ENCODE measurements around the gene TMPRSS3.

The TMPRSS3 gene

DNA sequence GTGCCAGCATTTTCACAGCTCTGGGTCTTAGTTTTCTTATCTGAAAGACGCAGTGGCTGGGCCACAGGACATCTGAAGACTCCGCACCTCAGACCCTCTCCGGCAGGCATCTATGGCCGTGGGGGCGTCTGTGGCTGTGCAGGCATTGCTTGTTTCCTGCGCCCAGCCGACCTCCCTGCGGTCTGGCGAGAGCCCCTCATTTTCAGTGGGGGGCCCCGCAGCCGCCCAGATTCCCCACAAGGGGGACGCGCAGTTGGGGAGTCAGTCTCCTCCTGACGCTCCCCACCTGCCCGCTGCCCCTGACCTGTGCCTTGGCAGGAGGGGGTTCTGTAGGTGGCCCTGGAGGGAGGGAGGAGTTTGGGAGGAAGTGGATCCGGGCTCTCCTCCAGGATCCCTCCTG is 26.0 kb downstream of the TMPRSS3 start:
- DNase-seq, result no peak

DNA sequence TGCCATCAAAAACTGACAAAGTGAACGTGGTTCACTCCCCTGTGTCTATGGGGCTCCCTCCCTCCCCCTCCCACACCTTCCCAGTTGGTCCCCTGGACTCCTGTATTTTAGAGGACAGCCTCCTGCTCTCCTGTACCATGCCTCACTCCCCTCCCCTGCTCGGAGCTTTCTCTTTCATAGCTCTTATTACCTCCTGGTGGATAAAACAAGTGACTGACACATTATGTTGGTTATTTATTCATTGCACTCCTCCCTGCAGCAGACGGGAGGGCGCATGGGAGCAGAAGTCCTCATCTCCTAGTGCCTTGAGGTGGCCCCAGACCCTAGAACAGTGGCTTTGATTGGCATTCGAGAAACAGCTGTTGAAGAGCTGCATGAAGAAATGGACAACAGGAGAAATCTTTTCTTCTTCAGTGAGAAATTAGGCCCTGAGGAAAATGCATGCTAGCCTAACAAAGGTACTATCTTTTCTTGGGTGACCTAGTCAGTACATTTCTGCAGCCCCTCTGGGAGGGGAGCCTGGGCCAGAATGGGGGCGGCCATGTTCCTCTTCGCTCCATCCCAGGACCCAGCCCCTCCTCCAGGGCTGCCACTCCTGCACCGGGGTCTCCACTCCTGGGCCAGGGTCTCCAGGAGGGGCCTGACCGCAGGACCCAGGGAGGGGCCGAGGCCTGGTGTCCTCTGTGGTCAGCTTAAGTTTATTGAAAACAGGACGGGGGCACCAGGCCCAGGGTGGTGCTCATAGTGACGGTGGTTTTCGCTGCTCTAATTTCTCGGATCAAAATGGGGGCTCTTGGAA is 28.3 kb downstream of the TMPRSS3 start:
- no peak for DNase-seq

DNA sequence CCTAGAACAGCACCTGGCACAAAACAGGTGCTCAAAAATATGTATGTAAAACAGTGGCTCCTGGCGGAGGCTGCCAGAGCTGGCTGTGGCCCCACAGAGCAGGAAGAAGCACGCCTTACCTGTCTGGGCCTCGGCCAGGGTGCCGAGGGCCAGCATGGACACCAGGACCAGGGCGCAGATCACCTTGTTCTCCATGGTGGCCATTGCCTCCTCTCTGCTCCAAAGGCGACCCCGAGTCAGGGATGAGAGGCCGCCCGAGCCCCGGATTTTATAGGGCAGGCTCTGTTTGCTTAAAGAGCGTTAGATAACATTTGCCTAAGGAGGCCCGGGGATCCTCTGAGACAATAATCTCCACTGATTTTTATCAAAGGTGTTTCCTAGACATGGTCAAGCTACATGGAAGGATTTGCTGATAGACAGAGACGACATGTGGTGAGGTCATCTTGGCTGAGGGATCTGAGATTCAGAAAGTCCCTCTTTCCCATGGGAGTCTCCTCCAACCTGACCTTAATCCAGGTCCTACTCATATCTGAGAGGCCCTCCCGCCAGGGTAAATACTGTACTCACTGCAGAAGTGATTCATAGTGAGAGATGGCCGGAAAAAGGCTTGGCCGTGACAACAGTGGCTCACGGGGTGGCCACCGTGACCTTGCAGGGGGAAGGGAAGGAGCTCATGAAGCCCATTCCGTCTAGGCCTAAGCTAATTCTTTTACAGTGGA is 29.4 kb downstream of the TMPRSS3 start, which contains the start of gene TFF1:
Gene TFF1 (minus strand): TSS at position 244 of the 719 bp plus-strand sequence. CDS start 40 bp downstream, at position 204.
- no peak for DNase-seq

DNA sequence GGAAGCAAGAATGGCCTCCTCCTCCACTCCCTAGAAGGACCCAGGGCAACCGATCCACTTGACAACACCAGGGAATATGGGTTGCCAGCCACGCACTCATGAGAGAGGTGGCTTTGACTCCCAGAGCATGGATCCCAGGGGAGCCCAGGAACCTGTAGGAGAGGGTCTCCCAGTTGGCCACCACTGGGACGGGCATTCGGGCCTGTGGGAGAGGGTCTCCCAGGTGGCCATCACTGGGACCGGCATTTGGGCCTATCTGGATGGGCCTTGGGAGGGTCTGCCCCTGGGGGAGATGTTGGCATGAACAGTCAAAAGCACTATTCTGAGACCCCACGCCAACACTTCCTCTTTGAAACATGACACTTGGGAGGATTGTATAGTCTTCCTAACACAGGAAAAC is 30.1 kb downstream of the TMPRSS3 start:
- no peak for DNase-seq

DNA sequence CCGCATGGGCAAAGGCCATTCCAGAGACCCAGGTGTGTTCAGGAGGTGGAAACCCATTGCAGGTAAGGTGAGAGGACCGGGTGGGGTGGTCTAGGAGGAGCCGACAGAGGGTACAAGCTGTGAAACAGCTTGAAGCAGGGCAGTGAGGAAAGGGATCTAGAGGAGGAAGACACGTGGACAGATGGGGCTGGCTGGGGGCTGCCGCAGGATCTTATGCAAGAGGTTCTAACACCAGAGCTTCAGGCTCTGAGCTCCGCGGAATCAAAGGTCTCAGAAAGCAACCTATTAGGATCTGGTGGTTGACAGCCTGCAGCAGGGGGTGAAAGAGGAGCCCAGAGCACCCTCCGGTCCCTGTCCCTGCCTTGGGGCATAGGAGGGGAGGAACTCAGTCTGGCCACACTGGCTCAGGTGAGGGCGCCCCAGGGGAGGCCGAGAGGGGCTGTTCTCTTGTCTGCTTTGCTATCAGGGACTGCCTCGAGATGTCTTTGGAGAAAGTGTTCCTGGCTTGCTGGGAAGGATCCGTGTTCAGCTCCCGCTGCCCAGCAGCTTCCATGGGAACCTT is 31.5 kb downstream of the TMPRSS3 start:
- no peak for DNase-seq

DNA sequence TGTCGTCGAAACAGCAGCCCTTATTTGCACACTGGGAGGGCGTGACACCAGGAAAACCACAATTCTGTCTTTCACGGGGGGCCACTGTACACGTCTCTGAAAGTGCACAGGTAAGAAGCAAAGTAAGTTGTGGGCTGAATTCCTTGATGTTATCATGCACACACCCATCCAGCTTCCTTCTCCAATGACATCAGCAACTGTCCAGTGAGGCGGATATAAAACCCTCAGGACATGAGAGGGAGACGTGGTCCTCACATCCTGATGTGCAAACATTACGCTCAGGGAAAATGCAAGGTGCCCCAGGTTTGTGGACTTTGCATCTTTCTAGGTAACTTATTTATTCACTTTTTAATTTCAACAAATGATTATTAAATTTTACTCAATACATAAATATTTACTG is 32.5 kb downstream of the TMPRSS3 start:
- no peak for DNase-seq

DNA sequence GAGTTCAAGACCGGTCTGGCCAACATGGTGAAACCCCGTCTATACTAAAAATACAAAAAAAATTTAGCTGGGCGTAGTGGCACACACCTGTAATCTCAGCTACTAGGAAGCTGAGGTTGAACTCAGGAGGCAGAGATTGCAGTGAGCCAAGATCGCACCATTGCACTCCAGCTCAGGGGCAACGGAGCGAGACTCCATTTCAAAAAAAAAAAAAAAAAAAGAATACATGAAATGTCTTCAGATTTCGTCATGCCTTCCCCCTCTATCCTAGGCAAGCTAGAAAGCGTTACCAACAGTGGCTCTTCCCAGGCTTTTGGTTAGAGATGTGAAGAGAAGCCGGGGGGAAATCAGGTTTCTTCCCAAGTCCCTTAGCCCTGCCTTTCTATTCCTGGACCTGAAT is 33.2 kb downstream of the TMPRSS3 start:
- DNase-seq, result no peak

DNA sequence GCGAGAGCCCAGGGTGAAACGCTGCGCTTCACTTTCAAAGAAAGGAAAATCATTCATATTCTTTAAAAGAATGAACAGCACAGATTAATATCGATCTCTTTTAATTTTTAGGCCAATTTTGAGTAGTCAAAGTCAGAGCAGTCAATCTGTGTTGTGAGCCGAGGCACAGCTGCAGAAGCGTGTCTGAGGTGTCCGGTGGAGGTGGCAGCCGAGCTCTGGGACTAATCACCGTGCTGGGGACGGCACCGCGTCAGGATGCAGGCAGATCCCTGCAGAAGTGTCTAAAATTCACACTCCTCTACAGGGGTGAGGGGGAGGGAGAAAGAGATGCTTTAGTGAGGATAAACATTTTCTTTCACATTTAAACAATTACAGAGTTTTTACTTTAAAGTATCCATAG is 33.7 kb downstream of the TMPRSS3 start:
- DNase-seq, result no peak

DNA sequence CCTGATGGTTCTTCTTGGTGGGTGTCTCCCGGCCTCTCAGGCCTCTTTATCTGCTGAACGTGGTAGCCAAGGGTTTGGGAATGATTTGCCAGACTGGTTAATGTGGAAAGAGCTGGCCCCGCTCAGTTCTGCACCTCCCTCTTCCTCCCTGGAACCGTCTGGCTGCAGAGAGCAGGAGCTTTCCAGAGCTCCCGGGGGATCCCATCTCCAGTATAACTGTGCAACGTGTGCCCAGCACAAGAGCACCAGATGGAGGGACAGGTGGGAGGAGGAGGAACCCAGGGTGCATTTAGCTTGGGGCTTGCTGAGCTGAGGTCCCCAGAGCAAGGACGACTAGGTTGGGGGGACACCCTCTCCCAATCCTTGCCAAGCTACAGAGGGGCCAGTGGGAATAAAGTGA is 34.6 kb downstream of the TMPRSS3 start:
- DNase-seq, result no peak

DNA sequence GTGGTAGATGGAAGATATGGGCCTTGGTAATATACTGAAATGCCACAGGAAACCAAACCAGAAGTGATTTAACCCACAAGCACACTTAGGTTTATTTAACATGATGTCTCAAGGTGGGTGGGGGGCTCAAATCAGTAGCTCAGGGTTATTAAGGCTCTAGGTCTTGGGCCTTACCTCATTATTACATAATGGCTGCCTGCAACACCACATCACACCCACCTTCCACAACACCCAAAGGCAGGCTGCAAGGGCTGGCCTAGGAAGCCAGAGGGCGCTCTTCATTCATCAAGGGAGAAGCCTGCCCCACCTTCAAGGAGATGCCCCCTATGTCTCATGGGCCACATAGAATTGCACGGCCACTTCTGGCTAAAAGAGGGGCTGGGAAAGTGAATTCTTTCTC is 35.5 kb downstream of the TMPRSS3 start:
- DNase-seq, result no peak

DNA sequence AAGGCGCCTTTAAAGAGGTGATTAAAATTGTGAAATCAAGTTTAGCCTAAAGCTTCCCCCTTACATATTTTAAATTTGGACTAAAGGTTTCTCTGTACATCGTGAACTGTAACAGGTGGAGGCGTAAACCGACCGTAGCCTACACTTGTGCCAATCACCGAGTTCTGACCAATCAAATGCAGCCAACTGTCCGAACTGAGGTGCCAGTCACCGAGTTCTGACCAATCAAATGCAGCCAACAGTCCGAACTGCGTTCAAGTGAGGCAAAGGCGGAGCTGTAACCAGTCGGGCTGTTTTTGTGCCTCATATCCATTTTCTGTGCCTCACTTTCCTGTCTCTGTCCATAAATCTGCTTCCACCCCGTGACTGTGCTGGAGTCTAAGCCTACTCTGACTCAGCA is 36.9 kb downstream of the TMPRSS3 start:
- no peak for DNase-seq

DNA sequence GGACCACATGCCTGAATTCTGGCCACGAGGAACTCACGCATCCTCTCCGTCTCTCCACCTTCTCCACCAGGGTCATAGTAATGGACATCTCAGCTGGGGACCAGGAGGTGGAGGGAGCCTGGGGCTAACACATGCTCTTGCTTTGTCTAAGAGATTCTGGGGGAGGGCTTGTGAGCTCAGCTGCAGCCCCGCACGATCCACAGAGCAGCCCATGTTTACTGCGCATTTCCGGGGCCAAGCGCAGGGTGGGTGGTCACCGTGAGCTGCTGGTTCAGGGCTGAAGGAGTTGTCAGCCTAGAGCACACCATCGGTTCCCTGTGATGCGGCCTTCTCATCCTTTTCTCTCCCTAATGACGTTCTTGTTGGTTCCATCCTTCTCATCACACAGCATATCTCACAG is 37.6 kb downstream of the TMPRSS3 start:
- DNase-seq, result no peak

DNA sequence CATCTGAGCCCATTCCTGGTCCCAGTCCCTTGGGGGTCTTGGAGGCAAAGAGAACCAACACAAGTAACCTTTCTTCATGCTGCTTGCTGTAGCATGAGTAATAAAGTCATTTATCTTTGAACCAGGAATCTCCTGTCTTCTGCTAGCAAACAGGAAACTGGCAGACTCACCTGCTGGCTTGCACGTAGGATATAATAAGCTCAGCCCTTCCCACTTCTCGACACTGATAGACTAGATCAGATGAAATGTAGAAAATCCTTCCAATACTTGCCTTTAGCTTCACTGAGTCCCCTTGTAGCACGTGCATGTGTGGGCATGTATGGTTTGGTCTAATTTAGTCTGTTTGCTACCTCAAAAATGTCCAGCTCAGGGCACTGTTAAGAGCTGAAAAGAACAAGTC is 38.5 kb downstream of the TMPRSS3 start:
- DNase-seq, result no peak

DNA sequence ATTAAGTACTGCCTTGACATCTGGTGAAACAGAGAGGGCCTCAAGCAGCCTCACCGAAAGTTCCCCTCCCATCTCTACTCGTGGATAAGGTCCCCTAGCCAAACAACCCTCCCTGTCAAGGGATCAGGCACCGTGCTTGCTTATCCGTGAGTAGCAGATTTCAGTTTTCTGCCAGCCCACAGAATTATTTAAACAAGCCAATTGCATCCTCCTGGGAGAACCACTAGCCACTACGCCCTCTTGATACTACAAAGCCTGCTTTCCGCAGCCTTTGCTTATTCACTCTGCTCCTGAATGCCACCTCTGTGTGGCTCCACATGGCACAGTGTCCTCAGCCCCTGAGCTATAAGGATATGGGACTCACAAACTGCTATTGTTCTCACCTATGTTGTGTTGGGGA is 39.2 kb downstream of the TMPRSS3 start:
- DNase-seq, result no peak

DNA sequence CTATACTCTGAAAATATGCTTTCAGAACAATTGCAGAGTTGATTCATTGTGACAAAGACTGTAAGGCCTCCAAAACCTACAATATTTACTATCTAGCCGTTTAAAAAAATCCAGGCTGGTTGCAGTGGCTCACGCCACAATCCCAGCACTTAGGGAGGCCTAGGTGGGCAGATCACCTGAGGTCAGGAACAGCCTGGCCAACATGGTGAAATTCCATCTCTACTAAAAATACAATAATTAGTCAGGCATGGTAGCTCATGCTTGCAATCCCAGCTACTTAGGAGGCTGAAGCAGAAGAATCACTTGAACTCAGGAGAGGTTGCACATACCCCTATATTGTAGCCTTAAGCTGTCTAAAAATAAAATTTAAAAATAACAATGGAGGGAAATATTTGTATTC is 39.8 kb downstream of the TMPRSS3 start:
- DNase-seq, result no peak

DNA sequence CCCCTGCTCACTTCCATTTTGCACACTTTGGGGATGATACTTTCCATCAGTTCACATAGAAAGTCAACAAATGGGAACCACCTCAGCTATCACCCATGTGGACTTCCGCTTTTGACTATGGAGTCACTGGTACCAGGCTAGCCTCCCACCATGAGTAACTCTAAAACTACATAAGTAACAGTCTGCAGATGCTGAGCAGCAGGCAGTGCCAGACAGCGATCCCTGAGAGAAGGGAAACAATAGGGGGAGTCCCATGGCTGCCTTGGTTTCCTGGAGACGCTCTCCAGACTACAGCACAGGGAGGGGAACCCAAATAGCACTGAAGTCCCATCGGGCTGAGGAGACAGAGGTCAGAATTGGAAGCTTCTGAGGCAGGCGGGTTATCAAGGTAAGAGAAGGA is 42.2 kb downstream of the TMPRSS3 start:
- DNase-seq, result no peak

DNA sequence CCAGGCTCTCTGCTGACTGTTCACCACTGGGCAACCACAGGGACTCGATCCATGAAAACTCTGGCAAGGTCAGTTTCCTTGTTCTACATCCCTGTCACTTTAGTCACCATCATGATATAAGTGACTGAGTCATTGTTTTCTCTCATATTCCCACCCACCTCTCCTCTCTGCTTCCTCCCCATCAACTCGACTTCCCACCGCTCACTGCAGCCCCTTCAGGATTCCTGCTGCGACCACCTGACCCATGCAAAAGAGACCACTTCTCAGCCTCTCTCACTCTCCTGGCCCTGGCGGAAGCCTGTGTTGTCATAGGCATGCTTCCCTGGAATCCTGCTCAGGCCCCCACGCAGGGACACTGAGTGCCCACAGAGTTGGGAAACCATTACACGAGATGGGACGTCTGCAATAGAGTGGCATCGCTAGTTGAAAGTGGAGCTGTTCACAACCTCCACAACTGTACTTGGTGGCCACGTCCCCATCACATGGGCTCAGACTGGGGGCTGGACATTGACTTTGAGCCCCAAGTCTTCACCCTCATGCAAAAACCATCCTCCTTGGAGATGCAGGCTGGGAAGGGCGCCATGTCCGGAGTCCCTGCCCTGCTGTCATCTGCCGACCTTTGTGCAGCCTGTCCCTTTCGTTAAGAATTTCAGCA is 43.3 kb downstream of the TMPRSS3 start:
- no peak for DNase-seq

DNA sequence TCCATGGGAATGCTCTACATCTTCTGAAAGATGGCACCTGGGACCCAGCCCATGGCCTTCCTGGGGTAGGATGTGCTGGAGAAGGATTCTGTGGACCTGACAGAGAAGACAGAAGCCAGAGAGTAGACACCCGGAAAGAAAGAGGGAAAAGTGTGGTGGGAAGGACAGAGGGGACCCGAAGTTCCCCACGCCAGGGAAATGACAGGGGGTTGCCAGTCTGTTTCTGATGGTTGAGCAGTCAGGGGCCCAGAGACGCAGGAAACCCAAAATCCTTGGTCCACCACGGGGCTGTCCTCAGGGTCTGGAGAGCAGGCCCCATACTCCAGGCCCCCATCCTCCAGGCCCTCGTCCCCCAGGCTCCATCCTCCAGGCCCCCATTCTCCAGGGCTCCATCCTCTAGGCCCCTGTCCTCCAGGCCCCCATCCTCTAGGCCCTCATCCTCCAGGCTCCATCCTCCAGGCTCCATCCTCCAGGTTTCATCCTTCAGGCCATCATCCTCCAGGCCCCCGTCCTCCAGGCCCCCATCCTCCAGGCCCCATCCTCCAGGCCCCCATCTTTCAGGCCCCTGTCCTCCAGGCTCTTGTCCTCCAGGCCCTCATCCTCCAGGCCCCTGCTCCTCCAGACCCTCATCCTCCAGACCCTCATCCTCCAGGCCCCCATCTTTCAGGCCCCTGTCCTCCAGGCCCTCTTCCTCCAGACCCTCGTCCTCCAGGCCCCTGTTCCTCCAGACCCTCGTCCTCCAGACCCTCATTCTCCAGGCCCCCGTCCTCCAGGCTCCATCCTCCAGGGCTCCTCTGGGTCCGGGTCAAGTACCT is 44.0 kb downstream of the TMPRSS3 start:
- DNase-seq, result no peak

DNA sequence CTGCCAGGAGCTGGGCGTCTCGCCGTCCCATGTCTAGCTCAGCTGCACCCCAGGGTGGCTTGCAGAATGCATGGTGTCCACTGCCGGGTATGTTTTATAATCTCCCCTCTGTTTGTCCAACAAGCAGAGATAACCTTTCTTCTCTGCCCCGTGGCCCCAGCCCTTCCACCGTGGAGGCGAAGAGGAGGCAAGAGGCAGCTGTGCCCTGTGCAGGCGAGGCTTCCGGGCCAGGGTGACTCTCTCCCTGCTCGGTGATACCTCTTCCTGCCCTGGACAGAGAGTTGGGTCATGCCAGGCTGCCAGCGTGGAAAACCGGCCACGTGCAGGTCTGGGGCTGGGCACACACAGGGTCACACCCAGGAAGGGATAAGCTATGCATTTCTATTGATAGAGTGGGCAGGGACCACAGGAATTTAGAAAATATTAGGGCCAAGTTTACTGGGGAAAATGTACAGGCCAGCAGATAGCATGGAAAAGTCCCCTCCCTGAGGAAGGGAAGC is 44.9 kb downstream of the TMPRSS3 start, which contains the start of gene TFF2:
Gene TFF2 (minus strand): TSS at position 68 of the 500 bp plus-strand sequence. CDS start 37 bp downstream, at position 31.
- DNase-seq, result no peak

DNA sequence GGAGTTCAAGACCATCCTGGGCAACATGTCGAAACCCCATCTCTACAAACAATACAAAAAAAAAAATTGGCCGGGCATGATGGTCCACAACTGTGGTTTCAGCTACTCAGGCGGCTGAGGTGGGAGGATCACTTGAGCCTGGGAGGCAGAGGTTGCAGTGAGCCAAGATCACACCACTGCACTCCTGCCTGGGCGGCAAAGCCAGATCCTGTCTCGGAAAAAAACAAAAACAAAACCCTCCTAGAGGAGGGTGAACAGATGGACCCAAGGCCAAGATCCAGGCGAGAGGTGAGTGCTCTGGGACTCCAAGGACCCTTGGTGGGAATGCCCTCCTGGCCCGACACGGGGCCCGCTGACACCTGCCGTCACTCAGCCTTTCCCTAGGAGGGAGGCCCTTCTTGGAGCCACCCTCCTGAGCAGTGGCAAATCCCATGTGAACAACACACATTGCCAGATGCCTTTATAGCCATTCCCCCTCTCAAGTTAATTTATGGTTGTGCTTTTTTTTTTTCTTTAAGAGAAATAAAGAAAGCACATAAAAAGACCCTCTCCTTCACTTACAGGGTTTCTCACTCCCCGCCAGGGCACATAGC is 45.4 kb downstream of the TMPRSS3 start:
- DNase-seq, result no peak

DNA sequence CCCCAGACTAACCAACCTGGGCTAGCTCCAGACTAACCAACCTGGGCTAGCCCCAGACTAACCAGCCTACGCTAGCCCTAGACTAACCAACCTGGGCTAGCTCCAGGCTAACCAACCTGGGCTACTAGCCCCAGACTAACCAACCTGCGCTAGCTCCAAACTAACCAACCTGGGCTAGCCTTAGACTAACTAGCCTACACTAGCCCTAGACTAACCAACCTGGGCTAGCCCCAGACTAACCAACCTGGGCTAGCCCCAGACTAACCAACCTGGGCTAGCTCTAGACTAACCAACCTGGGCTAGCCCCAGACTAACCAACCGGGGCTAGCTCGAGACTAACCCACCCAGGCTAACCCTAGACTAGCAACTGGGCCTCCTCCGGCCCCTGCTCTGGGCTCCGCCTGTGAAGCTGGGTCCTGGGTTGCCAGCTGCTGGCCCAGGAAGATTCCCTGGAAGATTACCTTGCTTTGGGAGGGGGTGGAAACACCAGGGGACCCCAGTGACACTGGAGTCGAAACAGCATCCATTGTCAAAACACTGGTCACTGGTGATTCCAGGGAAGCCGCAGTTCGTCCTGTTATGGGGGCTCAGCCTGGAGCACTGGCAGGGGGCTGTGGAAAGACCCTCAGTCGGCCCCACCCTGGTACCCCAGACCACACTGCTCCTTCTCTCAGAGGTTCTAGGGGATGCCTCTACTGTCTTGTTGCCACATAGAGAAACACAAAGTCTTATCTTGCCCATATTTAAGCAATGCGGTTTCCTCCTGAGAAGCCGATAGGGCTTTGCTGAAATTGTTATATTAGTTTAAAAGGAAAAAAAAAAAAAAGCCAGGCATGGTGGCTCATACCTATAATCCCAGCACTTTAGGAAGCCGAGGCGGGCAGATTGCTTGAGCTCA is 46.2 kb downstream of the TMPRSS3 start:
- no peak for DNase-seq
